ENCODE results near the gene SPCS3.
"Not testable (repeated sequence)": the region's sequence is repeated elsewhere in the genome, so short reads cannot be mapped to it uniquely, and the experiment has no call there.

Gene SPCS3

DNA sequence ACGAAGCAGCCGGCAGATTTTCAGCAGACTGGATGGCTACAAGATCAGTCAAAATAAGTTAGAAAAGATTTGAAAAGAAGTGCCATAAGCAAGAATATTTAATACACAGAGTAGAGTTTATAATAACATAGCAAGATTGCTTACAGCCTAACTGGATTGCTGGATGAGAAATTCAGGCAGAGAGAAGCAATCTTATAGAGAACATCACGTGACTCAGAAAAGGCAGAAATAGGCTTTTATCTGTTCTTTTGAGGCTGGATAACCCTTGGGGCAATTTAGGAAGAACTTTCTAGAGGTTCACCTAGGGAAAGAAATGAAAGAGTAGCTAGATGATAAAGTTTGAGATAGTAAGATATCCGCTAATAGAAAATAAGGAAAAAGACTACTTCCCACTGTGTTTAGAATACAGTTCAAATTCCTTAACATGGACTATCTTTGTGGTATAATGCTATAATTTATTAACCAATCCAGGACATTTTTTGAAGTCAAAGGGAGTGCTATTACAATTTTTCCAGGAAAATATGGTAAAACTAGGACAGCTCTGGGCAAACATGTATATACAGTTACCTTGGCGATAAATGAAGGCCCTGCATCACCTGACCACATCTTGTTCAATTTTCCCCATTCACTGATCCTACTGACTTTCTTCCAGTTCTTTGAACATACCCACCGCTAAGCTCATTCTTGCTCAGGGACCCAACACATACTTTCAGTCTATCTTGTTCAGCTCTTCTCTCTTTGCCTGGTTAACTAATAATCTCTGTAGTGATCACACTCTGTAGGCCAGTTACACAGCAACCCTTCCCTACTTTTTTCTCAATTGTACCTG, 12.7 kb upstream of the SPCS3 start:
- DNase-seq (ENCODE audit: low read depth): no peak

- no peak for DNase-seq (ENCODE audit: low read depth)
Measured at GRCh38 chr4:176307666-176307930, 12.2 kb upstream of the SPCS3 start.

DNA sequence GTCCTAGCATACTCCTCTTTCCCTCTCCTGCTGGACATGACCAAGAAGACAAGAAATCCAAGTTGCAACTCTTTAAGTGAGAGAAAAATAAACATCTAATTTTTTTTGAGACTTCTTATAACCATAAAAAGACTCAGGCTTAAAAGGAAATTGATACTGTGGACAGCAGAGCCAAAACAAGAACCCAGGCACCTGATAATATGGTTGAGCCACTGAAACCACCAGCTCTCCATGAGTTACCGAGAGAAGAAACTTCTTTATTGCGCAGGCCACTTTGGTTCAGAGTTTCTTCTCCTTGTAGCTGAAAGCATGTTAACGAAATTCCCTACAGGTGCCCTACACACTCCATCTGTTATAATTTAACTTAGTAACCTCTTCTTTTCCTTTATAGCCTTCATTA, 11.3 kb upstream of the SPCS3 start:
- DNase-seq (ENCODE audit: low read depth): no peak

GRCh38 chr4:176309046-176309445, 10.7 kb upstream of the SPCS3 start:
- DNase-seq (ENCODE audit: low read depth): no peak

DNA sequence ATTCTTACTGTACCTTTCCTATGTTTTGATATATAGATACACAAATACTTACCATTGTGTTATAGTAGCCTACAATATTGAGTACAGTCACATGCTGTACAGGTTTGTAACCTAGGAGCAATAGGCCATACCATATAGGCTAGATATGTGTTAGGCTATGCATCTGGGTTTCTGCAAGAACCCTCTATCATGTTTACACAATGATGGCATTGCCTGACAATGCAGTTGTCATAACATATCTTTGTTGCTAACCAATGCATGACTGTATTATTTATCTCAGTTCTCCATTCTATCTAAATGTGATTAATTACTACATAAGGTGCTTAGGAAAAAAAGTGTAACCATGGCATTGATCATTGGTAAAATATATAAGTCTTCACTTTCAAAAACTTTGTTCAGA, 10.0 kb upstream of the SPCS3 start:
- peak; percentile 6 for DNase-seq (ENCODE audit: low read depth)

DNA sequence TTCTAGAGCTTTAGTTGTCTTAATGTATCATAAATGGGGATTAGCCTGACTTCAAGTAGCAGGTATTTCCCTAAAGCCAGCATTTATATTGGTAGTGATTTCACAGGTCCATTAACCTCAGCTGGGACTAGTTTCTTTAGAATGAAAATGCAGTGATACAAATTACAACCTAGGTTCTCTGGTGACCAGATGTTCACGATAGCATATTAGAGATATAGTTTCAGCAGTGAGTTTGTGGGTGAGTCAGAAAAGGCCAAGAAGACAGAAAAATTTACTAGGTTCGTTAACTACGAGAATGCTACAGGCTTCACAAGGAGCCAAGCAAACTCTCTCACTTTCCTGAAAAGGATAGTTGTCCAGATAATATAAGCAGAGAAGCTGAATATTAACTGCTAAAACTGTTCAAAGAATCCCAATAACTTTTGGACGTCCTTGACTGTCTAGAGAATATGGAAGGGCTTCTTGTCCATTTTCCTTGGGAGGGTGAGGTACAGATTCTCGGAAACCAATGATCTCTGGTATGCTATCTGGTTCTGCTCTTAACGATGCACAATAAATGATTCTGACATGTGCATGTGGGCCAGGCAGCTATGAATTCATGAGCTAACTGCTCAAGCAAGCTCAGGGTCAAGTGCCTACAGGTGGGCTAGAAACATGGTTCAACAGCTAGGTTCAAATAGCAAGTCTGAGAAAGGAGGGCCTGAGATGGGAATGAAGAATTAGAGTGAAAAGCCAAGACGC, 6.0 kb upstream of the SPCS3 start:
- no peak for DNase-seq (ENCODE audit: low read depth)

DNA sequence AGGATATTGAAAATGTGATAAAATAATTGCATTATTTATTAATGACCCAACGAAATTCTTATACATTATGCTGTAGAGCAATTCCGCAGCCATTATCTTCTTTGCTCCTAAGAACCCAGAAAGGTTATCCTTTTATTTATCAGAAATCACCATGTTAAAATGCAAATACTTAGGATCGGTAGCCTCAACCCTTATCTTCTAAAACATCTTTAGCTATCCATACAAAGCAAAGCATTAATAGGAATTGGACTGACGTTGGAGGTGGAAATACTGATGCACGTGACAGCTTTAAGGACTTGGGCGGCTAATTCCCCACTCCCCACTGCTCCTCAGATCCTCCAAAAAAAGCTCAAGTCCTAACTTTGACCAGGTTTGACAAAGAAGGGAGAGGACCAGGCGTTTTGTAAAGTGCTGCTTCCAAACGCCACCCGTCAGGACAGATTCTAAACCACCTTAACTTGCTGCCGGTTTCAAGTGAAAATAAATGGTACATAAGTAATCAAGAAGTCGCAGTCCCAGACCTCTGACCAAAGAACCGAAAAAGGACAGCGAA, 539 bp upstream of the SPCS3 start:
- DNase-seq (ENCODE audit: low read depth): no peak

- peak; percentile 86 for DNase-seq (ENCODE audit: low read depth)
Measured at GRCh38 chr4:176320340-176320975, 692 bp downstream of the SPCS3 start.

- no peak for DNase-seq (ENCODE audit: low read depth)
Measured at GRCh38 chr4:176320976-176321361, 1.2 kb downstream of the SPCS3 start.

GRCh38 chr4:176321589-176321988, 1.8 kb downstream of the SPCS3 start:
- no peak for DNase-seq (ENCODE audit: low read depth)

DNA sequence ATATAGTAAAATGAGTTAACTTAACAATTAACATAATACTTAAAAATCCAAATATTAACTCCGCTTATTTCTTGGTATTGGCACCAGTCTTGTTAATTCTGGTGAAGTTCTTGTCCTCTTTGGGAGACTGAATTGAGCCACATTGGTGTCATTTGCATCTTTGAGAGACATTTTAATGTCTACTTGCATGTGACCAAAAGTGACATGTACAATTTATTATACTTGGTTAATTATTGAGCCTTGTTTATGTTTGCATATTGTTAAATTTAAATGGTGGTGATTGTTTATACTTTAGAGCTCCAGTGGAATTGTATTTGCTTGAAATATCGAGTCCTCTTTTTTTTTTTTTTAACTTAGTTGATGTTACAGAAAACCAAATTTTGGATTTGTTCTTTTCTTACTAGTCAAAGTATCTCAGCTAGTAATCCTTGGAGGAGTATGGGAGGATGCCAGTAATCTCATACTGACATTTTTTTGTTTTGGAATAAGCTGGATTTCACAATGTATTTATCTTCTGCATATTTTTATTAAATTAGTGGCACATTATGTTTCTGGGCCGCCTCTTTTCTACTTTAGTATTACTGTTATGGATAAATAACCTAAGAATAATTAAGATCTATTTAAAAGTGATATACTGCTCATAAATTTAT, 3.9 kb downstream of the SPCS3 start:
- peak; percentile 66 for DNase-seq (ENCODE audit: low read depth)

DNA sequence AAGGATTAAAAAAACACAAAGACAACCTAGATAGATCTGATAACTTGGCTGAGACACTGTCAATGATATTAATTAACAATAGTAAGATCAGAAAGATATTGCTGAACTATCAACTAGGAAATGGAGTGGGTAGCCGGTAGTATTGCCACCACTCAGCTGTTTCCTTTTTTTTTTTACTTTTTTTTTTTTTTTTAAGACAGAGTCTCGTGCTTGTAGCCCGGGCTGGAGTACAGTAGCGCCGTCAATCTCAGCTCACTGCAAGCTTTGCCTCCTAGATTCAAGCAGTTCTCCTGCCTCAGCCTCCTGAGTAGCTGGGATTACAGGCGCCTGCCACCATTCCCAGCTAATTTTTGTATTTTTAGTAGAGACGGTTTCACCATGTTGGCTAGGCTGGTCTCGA, 5.1 kb downstream of the SPCS3 start:
- DNase-seq (ENCODE audit: low read depth): not testable (repeated sequence)

- no peak for DNase-seq (ENCODE audit: low read depth)
Measured at GRCh38 chr4:176333076-176333475, 13.3 kb downstream of the SPCS3 start.

DNA sequence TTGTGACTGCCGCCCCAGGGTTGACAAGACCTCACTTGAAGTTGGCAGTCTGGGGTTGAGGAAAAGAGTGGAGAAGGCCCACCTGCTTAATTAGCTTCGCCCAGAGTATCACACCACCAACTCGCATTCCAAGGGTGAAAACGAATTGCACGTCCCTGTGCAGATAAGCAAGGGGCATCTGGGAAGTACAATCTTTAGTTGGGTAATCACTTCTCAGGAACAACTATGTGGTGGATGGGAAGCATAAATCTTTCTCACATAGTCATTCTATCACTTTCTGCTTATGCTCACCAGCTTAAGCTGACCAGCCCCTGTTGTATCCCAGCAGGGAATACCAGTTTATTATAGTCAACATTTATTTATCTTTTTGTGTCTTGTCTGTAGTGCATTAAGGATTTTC, 14.3 kb downstream of the SPCS3 start:
- no peak for DNase-seq (ENCODE audit: low read depth)

GRCh38 chr4:176335421-176335820, 15.7 kb downstream of the SPCS3 start:
- peak; percentile 15 for DNase-seq (ENCODE audit: low read depth)

- DNase-seq (ENCODE audit: low read depth): no peak
Measured at GRCh38 chr4:176339936-176340761, 20.4 kb downstream of the SPCS3 start.

DNA sequence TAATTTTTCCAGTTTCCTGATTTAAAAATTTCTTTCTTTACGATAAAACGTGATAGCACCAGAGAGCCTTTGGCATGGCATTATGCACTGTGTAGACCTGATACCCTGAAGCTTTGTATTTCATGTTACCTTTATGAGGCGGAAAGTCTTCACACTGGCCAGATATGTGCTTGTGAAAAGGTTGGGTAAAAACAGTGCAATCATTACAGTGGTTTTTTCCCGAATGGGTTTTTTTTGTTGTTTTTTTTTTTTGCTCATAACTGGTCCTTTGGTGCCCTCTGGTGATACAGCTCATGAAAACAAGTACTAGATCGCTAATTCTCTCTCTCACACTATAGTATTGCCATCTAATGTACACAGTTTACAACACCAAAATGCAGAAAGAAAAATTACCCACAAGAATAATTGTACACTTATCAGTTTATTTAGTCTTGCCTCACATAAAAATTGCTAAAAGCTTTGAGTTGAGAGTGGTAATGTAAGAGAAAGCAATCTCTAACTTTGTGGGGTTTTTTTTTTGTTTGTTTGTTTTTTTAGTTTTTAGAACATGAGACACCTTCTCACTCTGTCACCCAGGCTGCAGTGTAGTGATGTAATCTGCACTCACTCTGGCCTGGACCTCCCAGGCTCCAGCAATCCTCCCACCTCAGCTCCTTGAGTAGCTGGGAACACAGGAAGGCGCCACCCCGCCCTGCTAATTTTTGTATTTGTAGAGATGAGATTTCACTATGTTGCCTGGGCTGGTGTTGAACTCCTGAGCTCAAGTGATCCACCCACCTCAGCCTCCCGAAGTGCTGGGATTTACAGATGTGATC, 21.3 kb downstream of the SPCS3 start:
- peak; percentile 44 for DNase-seq (ENCODE audit: low read depth)

- no peak for DNase-seq (ENCODE audit: low read depth)
Measured at GRCh38 chr4:176342384-176342783, 22.6 kb downstream of the SPCS3 start.

DNA sequence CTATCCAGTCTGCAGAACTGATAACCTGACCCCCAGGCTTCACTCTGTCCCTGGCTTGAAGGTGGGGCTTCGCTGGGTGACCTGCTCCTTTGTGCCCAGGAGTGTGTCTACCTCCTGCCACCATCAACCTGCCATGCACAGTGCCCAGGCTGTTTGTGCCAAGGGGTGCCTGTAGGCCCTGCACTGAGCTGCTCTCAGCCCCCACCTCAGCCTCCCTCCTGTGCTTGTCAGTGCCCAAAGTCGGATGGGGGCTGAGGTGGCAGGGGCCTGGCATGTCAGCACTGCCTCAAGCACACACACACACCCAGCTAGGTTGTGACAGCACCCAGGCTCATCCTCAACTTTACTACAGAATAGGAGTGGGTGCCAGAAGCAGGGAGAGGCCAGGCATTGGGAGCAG, 23.5 kb downstream of the SPCS3 start:
- no peak for DNase-seq (ENCODE audit: low read depth)

GRCh38 chr4:176345346-176345745, 25.6 kb downstream of the SPCS3 start:
- DNase-seq (ENCODE audit: low read depth): not testable (repeated sequence)

- DNase-seq (ENCODE audit: low read depth): not testable (repeated sequence)
Measured at GRCh38 chr4:176346836-176347235, 27.1 kb downstream of the SPCS3 start.

All from fibroblast of gingiva (primary cell).